Activated CD8-positive, alpha-beta memory T cell treated with anti-CD3 and anti-CD28 coated beads, Interleukin-2, amount 50 U/mL, for 4 hours (primary cell): ENCODE results near the gene SLC38A4.

Source experiments
- DNase-seq: peaks from one replicate; pipeline ENCODE4 v3.0.0-alpha.2; 2020

SLC38A4 gene

DNA sequence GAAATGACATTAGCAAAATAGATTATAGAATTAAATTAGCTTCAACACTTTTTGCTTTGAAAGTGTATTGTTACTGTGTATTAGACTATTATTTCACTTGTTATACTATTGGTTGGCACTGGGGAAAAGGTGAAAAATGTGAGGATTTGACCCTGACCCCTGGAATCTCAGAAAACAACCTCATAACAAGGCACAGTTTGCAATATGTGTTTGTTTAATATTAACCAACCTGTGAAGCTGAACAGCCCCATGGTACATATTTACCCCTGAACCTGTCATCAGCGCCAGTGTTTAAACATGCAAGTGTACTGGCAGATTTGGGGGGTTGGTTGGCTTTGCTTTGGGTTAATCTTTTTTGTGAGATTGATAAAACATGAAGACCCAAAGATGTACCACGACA lies 11.7 kb downstream of the SLC38A4 start:
- no peak for DNase-seq

DNA sequence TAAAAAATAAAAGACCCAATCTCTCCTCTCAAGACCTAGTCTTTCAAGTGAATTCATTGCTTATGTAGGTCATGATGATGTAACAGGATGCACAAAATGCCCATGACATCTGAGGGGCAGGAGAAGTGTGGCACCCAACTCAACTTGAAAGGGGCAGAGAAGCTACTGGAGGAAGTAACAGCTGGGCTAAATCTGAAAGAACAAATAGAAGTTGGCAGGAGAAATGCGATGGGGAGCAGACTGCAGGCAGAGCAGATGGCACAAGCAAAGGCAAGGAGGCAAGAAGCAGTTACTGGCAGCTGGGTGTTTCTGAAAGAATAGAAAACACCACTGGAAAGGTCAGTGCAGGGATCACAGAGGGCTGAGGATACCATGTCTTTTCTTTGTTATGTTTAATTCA lies 14.6 kb downstream of the SLC38A4 start:
- no peak for DNase-seq

DNA sequence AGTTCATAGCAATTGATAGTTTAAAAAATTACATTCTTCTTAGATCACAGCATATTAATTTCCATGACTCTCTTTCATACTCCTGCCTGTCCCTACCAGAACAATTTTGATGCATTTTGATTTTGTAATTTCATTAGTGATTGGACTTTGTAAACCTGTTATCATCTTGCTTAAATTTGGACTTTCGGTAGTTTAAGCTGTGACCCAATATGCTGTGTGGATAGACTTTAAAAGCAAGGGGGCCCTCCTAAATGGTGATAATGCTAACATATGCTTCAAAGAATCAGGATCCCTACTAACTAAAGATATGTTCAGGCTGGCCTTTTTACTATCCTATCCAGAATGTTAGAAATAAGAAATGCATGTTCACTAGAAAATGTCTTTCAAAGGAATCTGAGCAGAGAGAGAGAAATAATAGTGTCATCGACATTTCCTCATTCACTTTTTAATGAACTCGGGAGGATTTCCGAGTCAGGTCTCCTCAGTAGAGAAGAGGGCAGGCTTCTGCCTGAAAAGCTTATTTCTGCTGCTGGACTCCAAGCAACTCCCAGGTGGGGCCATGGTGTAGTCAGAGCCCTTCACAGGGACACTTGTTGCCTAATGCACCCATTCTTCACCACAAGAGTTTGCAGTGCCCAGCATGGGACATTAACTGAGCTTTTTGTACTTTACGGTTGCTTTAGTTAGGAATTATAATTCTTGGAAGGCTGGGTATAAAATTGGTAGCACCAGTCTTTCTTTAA lies 16.7 kb downstream of the SLC38A4 start:
- DNase-seq: no peak

DNA sequence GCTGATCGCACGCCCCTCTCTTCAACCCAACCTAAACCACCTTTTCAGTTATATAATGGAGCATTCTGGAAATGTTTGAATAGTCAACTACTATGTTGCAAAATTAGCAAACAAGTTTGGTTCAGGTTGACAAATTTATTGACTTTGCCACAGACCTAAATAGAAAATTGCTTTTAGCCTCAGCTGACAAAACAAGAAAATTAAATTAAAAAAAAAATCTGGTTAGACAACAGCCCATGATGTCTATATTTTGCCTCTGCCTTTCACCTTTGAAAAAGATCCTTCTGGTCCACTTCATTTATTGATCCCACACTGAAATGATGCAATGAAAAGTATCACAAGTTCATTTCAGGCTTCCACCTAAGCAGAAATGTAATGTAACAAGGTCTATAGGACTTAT lies 17.5 kb downstream of the SLC38A4 start:
- DNase-seq: no peak

DNA sequence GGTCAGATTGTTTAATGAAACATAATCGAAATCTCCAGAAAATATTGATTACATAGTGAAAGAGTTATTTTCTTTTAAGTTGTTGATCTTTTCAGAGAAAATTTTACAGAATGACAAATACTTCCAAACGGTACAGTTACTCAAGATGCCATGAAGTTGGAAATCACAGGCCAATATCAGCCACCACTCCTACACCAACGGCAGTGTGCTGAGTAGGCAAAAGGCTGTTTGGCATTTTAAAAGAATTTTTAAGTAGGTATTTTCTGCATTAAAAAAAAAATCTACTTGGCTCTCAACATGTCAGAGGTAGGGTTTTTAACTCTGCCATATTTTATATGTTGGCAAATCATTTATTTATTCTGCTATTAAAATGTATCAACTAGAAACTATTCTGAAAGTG lies 21.7 kb downstream of the SLC38A4 start:
- no peak for DNase-seq

DNA sequence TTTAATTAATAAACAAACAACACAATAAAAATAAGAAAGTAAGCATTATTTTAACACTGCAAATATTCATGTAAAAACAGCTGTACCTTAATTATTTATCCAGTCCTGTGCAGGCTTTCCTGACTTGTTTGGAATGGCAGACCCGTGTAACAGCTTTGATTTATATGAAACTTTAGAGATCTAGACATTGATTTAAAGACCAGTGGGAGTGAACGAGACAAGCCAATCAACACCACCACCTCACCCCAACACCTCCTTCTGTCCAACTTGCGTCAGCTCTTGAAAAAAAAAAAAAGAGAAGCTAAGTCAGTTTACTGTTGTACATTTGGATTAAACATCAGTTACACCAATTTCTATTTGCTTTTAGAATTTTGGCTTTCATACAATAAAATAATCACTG lies 22.3 kb downstream of the SLC38A4 start:
- DNase-seq: no peak

DNA sequence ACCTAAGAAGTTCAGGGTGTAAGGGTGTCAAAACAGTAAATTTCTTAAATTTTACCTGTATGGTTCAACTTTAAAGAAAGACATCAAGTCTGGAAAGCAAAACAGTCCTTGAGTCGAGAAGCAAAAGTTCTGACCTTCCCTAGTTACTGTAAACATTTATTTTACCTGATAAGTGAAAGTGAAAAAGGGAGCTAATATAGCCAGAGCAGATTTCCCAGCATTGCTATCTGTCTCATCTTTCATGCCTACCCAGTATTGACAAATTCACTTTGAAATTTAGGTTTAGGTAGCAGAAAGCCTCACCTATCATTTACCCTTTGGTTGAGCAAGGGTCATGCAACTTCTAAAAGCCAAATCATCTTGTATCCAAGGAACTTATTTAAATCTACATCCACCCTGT lies 24.5 kb downstream of the SLC38A4 start:
- DNase-seq: no peak

DNA sequence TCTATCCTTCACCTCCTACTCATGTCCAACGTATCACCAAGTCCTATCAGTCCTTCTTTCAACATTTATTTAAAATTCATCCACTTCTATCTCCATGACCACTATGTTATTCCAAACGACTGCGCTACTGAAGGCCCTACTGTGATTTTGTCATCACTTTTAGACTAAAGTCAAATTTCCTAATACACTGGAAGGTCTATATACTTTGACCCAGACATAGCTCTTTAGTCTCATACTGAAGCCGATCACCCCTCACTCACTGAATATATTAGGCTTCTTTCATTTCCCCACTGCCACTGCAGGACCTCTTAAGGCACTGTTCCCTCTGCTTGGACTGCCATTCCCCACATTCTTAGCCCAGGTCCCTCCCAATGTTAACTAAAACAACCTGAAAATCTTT lies 25.6 kb downstream of the SLC38A4 start:
- DNase-seq: no peak

DNA sequence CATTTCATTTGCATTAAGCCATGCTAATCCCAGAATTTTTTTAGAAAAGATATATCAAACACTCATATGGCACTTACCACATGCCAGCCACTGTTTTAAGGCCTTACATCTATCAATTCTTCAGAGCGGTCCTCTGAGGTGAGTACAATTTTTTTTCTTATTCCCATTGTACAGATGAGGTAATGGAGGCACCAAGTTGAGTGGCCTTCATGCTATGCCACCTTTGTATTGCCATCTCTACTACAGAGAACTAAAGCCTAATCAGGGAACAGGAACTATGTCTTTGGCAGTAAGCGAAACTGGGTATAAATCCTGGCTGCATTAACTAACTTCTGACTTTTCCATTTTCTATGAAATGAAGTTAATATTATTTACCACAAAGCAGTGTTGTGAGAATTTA lies 27.1 kb downstream of the SLC38A4 start:
- no peak for DNase-seq

DNA sequence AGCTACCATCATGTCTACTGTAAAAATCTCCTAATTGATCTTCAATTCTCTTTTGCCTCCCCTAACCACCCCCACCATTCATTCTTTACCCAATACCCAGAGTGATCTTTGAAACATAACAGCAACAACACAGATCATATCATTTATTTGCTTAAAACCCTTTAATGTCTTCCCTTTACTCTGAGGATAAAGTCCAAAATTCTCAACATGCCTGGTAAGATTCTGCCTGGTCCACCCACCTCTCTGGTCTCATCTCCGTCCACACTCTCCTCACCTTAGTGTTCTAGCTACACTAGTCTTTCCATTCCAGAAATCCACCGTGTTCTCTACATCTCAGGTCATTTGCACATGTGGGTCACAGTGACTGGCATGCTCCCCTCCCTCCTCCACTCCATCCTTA lies 27.7 kb downstream of the SLC38A4 start:
- no peak for DNase-seq

DNA sequence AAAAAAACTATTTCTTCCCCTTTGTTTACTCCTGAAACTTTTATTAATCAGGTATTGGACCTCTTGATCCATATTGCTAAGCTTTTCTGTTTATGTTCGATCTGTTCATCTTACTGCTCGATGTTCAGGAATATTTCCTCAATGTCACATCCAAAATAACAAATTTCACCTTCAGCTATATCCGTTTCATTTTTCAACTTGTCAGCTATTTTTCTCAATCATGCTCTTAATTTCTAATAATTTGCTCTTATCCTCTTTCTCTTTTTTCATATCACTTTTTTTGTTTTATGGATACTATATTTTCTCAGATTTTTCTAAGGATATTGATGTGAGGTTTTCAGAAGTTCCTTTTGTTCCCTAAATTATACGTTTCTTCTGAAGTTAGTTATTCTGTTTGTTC lies 29.8 kb downstream of the SLC38A4 start:
- no peak for DNase-seq

DNA sequence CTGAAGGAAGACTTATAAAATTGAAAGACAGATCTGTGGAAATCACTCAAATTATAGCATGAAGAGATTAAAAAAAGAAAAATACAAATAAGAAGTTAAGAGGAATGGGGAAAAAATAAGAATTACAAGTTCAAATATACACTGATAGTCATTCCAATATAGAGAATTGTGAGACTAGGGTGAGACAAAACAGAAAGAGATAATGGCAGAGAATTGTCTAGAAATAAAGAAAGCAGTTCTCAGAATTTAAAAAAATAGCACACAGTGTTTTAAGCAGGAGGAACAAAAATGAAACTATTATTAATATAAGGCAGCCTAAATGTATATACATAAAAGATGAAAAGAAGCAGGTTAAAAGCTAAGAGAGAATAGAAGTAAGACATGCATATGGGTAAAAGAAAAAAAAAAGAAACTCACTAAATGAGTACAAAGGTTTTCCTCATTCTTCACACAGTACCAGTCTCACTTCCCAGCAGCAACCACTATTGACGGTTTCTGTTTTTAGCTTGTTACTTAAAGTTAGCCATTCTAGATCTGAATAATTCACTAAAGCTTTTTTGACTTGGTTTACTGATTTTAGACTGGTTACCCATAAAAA lies 31.1 kb downstream of the SLC38A4 start:
- DNase-seq: no peak

DNA sequence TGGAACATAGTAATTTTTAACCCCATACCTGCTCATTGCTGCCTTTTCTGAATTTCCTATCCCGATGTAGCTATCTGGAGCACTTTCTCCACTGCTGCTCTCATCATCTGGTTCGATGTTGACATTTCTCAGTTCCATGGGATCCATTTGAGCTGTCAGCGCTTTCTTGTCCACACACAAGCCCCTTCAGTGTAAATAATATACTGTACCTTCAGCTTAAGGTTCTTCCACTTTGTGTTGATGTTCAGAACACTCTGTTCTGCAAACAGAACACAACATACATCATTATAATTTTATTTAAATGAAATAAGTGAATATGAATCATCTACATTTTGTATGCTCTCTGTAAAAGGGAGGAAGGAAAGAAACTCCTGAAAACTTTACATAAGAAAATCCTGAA lies 32.9 kb downstream of the SLC38A4 start:
- DNase-seq: no peak

DNA sequence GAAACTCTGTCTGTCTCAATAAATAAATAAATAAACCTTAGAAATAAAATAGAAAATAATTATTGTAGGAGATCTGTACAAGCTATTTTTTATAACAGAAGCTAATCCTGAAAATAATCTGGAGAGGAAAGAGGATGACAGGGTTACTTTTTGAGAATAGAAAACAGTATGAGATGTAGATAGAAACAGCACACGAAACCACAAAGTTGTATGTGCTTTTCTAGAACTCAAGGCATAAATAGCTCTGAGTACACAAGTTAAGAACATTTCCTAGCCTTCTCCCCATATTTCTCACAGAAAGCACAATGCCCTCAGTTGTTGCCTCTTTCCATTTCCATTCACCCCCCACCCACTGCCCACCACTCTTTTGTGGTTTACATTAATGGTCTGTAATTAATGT lies 35.7 kb downstream of the SLC38A4 start:
- DNase-seq: no peak

DNA sequence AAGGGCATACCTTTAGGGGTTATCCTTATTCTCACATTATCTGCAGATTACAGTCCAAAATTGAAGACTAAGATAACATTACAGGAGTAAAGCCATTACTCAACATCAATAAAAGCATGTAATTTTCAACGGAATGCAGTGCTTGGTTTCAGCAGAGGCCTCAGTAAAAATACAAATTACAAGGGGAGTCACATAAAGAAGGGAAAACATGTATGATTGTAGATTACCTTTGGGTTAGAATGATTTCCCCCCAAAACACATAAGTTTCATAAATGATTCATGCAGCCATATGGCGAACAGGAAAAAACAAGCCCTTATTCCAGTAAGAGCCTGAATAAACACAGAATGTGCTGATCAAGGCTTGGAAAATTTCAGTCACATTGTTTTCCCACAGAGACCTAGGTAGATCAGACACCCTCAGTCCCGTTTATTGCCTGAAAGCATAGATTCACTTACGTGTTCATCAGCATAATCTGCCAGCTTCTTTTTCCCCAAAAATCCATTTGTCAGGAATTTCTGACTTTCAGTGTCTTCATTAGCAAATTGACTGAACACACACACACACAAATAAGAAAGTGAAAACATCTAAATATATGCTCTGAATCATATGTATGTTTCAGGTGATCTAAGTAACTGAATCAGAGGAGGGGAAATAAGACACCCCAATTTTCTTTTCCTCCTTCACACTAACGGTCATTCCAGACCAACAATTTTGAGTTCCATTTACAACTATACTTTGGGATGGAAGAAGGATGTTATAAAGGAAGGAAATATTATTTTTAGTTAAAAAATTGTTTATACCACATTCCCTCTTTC lies 37.5 kb downstream of the SLC38A4 start:
- DNase-seq: no peak

DNA sequence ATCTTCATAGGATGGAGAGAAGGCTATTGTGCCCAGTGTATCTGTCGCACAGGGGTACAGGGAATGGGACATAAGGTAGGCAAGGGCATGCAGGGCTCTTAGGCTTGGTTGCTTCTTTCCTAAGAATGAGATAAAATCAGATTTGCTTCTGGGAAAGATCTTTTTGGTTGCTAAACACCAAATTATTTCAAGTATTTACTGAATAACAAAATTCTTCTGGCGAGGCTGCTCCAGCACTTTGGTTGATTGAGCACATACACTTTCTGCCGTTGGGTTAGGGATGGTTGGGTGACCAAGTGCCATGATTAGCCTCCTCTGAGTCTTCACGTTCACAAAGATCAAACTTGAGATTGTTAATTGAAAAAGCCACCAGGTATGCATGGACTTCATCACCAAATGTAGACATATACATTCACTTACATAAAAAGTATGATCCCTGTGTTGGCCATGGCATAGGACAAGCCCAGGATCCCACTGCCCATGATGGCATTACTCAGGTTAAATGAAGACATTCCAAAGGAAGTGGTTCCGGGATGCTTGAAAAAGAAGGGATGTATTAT lies 38.2 kb downstream of the SLC38A4 start:
- no peak for DNase-seq

DNA sequence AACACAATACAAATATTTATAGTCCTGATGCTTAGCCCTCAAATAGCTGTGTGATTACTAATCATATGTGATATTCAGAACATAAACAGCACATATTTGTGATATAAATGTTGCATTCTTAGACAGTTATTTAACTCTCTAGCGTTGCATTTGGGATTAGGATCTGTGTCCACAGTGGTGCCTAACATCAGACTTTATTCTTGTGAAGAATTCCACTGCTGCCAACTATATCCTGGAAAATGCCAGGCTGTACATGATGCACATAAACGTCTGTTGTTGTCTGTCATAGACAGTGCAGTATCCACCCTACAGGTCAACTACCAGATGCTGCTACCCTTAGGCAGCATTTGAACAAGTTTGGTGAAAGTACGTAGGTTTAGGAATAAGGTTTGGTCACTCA lies 39.0 kb downstream of the SLC38A4 start:
- no peak for DNase-seq

DNA sequence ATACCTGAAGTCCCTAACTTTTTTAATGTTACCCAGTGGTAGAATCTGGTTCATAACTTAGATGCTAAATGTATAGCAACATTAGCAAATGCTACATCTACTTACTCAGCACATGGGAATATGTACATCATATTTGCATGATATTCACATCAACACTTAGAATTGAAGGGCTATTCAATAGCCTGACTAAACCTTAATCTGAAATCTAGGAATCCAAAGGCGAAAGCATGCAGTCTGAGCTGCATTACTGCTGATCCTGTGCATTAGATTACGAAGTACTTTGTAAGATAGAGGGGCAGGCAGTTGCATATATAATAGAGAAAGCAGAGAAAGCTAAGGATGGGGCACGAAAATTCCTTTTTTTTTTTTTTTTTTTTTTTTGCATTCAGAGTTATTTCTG lies 40.4 kb downstream of the SLC38A4 start:
- no peak for DNase-seq

DNA sequence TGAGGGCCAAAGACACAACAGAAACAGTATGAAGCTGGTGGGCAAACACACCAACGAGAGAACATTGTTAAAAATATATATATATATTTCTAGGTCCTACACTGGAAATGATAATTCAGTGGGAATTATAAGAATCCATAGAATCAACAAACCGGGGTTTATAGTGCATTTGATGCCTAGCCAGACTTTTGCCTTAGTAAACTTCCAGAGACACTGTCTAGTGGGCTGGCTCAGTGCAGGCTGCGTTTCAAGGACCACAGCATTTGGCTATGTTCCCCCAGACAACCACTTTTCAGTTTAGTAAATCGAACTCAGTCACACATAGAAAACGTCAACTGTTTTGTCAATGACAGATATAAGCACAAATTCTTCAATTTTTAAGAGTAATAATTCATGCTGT lies 41.9 kb downstream of the SLC38A4 start:
- DNase-seq: no peak

DNA sequence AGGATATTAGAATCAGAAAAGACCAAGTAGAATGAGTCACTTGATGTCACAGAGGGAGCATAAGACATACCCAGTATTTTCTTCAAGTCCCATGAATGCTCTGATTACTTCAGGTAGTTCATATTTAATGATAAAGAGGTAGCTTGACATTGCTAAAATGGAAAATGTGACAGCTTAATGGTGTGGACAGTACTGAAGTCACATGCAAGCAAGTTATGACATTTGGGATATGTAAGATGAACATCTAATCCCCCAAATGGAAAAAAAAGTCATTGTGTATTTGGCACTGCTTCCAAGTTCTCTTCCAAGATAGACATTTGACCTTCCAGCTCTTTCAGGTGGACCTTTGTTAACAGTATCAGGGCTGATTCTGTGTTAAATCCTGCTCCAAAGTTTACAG lies 45.9 kb downstream of the SLC38A4 start:
- no peak for DNase-seq

DNA sequence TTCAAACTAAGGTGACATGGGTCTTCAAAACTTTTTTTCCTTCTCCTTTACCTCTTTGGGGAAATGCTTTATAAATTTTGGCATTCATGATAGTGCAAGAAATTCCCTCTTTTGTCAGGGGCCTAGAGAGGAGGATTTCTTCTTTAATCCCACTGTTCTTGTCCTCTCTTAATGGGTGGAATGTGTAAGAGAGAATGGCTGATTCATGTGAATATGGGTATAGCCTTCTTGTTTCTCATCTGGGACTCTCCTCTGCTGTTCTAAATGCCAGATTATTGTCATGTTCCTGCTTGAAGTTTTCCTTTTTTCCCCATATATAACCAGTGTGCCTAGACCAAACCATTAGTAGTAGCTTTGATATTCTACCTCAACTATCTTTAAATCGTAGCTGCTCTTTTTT lies 46.7 kb downstream of the SLC38A4 start:
- DNase-seq: no peak

DNA sequence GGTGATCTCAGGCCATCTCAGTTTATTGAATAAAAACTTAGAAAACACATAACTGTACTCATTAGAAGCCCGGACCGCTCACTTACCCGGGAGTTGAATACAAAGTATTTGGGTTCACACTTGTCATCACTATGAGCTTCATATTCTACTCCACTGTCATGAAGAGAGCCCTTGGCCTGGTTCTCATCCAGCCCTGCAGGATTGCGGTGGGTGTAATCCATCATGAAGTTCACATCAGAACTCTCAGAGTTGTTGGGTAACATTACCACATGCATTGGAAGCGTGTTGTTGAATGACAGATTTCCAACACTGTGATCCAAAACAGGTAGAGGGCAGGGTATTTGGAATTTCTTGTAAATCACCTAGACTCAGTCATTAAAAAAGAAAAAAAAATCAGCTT lies 47.4 kb downstream of the SLC38A4 start:
- DNase-seq: no peak

DNA sequence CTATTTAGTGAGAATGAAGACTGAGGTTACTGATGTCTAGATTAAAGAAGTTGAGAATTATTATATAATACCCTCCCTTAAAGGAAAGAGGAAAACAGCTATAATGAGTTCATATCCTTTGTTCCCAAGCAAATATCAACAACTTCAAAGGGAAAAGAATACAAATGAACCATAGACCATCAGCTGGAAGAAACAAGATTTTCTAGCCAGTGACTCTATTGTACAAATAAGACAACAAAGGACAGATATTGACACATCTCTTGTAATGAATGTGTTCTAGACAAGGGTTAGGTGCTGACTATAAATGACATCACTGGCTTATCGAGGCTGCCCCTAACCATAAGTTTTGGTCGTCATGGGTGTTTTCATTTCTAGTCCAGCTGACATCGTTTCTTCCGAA lies 48.2 kb downstream of the SLC38A4 start:
- DNase-seq: no peak

DNA sequence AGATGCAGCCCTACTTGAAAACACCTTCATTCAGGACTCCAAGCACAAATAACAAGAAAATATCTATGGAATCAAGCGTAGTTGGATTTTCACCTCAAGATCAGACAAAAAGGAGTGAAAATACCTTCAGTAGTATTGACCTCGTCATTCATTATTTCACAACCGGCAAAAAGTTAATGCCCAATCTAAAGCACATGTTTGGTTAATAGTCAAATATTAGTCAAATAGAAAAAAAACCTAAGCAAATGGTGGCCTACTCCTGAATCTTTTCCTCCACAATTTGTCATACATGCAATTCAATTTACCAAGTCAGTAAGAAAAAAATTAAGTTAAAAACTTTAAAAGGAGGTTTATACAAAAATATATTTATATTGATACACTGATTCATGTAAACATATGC lies 50.0 kb downstream of the SLC38A4 start:
- no peak for DNase-seq
